ENCODE data around the gene PMAIP1. TPM values are rescaled to one million over a fixed set of nuclear protein-coding genes. Genes with fewer than 3 reads are reported as not detected.

PMAIP1 gene
- total RNA-seq, 2 experiments from 2014 or later, result 92.8 to 98.9 TPM

GRCh38 chr18:59861009-59861408, 38.8 kb upstream of the PMAIP1 start:
- no peak overlapping the region for H3K4me3 Mint-ChIP-seq
- H3K27me3 Mint-ChIP-seq, result no peaks in the 10 kb centered on the region
- no peaks in the 10 kb centered on the region for H3K4me1 Mint-ChIP-seq (ENCODE audit: low read depth)
- no peaks in the 10 kb centered on the region for H3K36me3 Mint-ChIP-seq (ENCODE audit: low read depth)
- DNase-seq, result no peak
- H3K9me3 Mint-ChIP-seq, result no peaks in the 10 kb centered on the region
- POLR2A ChIA-PET, result no interaction called here
- no peak for TF ChIP-seq CTCF (IDR thresholded peaks at IDR 0.05)
- CTCF ChIA-PET, result no interaction called here
- intact Hi-C loops (cut with micrococcal nuclease), result no loop called here
- ATAC-seq, result no peak
- no peak overlapping the region for H3K27ac Mint-ChIP-seq

- intact Hi-C loops (cut with micrococcal nuclease), result no loop called here
- Mint-ChIP-seq H3K9me3 (no peaks in the 10 kb centered on the region), H3K27ac (no peak overlapping the region), H3K4me3 (no peak overlapping the region), H3K4me1 (ENCODE audit: low read depth) (no peaks in the 10 kb centered on the region), H3K27me3 (no peaks in the 10 kb centered on the region), H3K36me3 (ENCODE audit: low read depth) (no peaks in the 10 kb centered on the region)
- ChIA-PET POLR2A (no interaction called here), CTCF (no interaction called here)
- DNase-seq (no peak), ATAC-seq (no peak)
- TF ChIP-seq CTCF (IDR thresholded peaks at IDR 0.05), result no peak
Measured at GRCh38 chr18:59861963-59862819, 37.6 kb upstream of the PMAIP1 start.

GRCh38 chr18:59865241-59865986, 34.4 kb upstream of the PMAIP1 start:
- H3K27me3 Mint-ChIP-seq, result no peaks in the 10 kb centered on the region
- H3K4me1 Mint-ChIP-seq (ENCODE audit: low read depth), result no peaks in the 10 kb centered on the region
- H3K4me3 Mint-ChIP-seq, result no peak overlapping the region
- no peaks in the 10 kb centered on the region for H3K36me3 Mint-ChIP-seq (ENCODE audit: low read depth)
- H3K27ac Mint-ChIP-seq, result no peak overlapping the region
- TF ChIP-seq CTCF (IDR thresholded peaks at IDR 0.05), result no peak
- POLR2A ChIA-PET, result no interaction called here
- no peak for ATAC-seq
- no peaks in the 10 kb centered on the region for H3K9me3 Mint-ChIP-seq
- no peak for DNase-seq
- intact Hi-C loops (cut with micrococcal nuclease), result no loop called here
- CTCF ChIA-PET, result no interaction called here

GRCh38 chr18:59866551-59867269, 33.1 kb upstream of the PMAIP1 start:
- Mint-ChIP-seq H3K27me3 (no peaks in the 10 kb centered on the region), H3K27ac (no peak overlapping the region), H3K9me3 (no peaks in the 10 kb centered on the region), H3K4me1 (ENCODE audit: low read depth) (no peaks in the 10 kb centered on the region), H3K4me3 (no peak overlapping the region), H3K36me3 (ENCODE audit: low read depth) (no peaks in the 10 kb centered on the region)
- no peak for DNase-seq
- no peak for ATAC-seq
- ChIA-PET POLR2A (interaction anchor here (0.6 kb wide), 1 partner anchor 102 kb away, joined by 3 read pairs; no protein-coding TSS in a partner anchor), CTCF (no interaction called here)
- TF ChIP-seq CTCF (IDR thresholded peaks at IDR 0.05), result no peak
- intact Hi-C loops (cut with micrococcal nuclease), result no loop called here
